Bronchial epithelial cell (primary cell): ENCODE results near the gene CCDC186. TPM values are rescaled to one million over a fixed set of nuclear protein-coding genes. Genes with fewer than 3 reads are reported as not detected.
A peak's percentile ranks its signal among the peaks of the same experiment; 100 is the strongest.

Experiments
- DNase-seq: peaks from one replicate; pipeline ENCODE4 v3.0.0-alpha.2; 2010; ENCODE audit warnings: low read depth
- FAIRE-seq: peaks from 2 replicates; lab custom pipeline; 2011; peaks lifted over from hg19 to GRCh38; lab: Jason Lieb, UNC
- H3K27me3 ChIP-seq: 2 replicates; pipeline ENCODE4 v1.5.1; 2011; ENCODE audit warnings: low read length; ENCODE audit not compliant: control insufficient read depth, insufficient read depth
- H3K36me3 ChIP-seq: 2 replicates; pipeline ENCODE4 v1.5.1; 2011; ENCODE audit warnings: low read length; ENCODE audit not compliant: control insufficient read depth, insufficient read depth
- H3K4me3 ChIP-seq: 2 replicates; pipeline ENCODE4 v1.5.1; 2011; ENCODE audit warnings: mild to moderate bottlenecking, low read depth, low read length, control low read depth
- CTCF ChIP-seq: IDR thresholded peaks from 2 replicates; pipeline ENCODE4 v1.5.1; 2011; ENCODE audit warnings: mild to moderate bottlenecking, moderate library complexity, low read length, control low read depth, inconsistent platforms; ENCODE audit not compliant: insufficient read depth, severe bottlenecking
- total RNA-seq: library from RNA; depleted of rRNA; stranded (reverse); fragments of >200 nt; gene quantifications from 2 replicates; pipeline ENCODE4 v1.2.1, GENCODE V29; 2014

CCDC186 gene
- total RNA-seq, 1 donor from 2014 or later: 21.6 TPM

DNA sequence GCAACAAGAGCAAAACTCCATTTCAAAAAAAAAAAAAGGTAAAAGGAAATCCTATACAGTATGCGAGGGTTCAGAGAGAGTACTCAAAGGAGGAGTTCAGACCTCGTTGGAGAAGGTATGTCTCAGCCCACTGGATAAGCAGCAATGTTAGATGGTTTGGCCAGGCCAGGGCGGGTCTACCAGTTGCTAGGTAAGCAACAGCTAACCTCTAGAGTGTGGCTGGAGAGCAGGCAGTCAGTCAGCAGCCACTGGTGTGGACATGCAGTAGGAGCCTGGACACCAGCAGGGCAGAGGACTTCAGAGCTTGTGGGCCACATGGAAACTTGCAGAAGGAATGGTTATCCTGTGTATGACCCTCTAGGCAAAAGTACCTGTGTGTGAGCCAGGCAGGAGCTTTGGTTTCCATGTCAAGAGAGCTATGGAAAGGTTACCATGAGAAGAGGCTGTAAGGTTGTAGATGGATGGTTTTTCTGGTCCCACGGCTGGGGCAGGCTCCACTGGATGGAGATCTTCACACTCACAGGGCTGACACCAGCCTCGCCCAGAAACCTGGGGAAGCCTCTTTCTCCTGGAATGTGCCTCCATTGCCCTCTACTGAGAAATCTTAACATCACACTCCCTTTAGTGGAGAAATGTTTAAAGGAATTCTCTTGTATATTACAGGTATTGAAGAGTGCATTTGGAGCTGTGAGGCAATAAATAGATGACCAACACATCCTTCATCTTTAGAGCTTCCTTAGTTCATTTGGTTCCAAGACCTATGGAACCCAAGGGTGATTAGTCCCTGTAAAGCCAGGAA, 63.6 kb downstream of the CCDC186 start:
- FAIRE-seq (peak; percentile 47), DNase-seq (peak; percentile 43)
- no peak overlapping the region for H3K4me3 ChIP-seq
- peaks cover 2% of the 10 kb centered on the region for H3K27me3 ChIP-seq
- TF ChIP-seq CTCF: peak; percentile 48
- no peaks in the 10 kb centered on the region for H3K36me3 ChIP-seq

DNA sequence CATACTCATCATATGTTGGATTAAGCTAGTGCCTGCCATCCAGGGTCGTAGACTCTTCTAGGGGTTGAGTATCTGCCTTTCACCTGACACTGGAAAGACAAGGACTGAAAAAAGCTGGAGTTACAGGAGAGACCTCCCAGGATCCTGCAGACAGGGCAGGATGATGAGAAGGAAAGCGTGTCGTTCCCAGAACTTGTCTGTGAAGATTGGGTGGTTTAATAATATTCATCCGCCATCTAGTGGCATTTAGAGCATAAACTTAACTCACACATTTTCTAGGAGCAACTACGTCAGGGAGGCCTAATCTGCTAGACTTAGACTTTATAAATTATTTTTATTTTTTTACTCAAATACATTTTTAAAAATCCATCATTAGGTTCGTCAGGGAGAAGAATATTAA, 70.7 kb downstream of the CCDC186 start:
- peaks cover 6% of the 10 kb centered on the region for H3K27me3 ChIP-seq
- DNase-seq (peak; percentile 72), FAIRE-seq (no peak)
- TF ChIP-seq CTCF: peak; percentile 44
- no peaks in the 10 kb centered on the region for H3K36me3 ChIP-seq
- H3K4me3 ChIP-seq: no peak overlapping the region

- DNase-seq (no peak), FAIRE-seq (no peak)
- no peak for TF ChIP-seq CTCF
- Histone ChIP-seq H3K27me3 (peaks cover 6% of the 10 kb centered on the region), H3K36me3 (no peaks in the 10 kb centered on the region), H3K4me3 (no peak overlapping the region)
Measured at GRCh38 chr10:114102256-114102655, 71.7 kb downstream of the CCDC186 start.

- no peaks in the 10 kb centered on the region for H3K36me3 ChIP-seq
- FAIRE-seq (no peak), DNase-seq (no peak)
Measured at GRCh38 chr10:114100848-114101741, 72.9 kb downstream of the CCDC186 start.

GRCh38 chr10:114096864-114097263, 77.1 kb downstream of the CCDC186 start:
- DNase-seq (no peak), FAIRE-seq (peak; percentile 50)
- H3K27me3 ChIP-seq: peaks cover 6% of the 10 kb centered on the region
- no peak overlapping the region for H3K4me3 ChIP-seq
- no peaks in the 10 kb centered on the region for H3K36me3 ChIP-seq
- TF ChIP-seq CTCF: no peak

More at GRCh38 chr10:114100848-114101741, 72.9 kb downstream of the CCDC186 start:
- Histone ChIP-seq H3K4me3 (peak overlapping the region; percentile 3), H3K27me3 (peaks cover 6% of the 10 kb centered on the region)
- TF ChIP-seq CTCF: no peak
